ENCODE measurements around the gene HP1BP3.
"Not testable (repeated sequence)": the region's sequence is repeated elsewhere in the genome, so short reads cannot be mapped to it uniquely, and the experiment has no call there.

HP1BP3 gene

GRCh38 chr1:20726932-20727745 lies 60.0 kb downstream of the HP1BP3 start:
- peak; percentile 4 for DNase-seq

DNA sequence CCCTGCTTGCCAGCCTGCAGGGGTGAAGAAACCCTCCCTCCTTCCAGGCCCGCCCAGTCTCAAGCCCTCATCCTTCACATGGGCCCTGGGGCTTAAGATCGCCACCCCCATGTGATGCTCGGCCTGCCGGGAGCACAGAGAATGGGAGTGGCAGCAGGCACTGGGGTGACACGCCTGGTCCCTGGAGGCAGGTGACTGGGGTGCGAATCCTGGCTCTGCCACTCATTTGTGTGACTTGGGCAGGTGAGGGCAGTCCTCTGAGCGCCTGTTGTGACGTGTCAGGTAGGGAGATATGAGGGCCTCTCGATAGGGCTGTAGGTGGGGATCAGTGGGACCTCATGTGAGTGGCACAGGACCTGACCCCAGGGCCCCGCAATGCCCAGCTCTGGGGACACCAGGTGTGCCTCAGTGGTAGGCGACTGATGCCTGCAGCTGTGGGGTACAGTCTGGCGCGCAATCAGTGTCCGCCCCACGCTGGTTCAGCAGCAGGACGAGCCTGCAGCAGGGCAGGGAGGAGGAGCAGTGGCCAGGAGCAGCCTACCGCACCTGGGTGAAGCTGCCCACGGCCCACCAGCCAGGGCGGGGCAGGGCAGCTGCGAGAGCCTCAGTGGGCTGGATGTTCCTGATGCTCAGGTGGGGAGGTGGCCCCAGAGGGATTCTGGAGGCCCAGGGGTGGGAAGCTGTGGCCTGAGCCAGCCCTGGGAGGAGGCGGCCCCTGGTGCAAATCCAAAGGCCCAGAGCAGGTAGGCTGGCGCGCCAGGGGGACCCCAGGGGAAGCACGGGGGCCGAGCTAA lies 60.8 kb downstream of the HP1BP3 start:
- peak; percentile 5 for DNase-seq

DNA sequence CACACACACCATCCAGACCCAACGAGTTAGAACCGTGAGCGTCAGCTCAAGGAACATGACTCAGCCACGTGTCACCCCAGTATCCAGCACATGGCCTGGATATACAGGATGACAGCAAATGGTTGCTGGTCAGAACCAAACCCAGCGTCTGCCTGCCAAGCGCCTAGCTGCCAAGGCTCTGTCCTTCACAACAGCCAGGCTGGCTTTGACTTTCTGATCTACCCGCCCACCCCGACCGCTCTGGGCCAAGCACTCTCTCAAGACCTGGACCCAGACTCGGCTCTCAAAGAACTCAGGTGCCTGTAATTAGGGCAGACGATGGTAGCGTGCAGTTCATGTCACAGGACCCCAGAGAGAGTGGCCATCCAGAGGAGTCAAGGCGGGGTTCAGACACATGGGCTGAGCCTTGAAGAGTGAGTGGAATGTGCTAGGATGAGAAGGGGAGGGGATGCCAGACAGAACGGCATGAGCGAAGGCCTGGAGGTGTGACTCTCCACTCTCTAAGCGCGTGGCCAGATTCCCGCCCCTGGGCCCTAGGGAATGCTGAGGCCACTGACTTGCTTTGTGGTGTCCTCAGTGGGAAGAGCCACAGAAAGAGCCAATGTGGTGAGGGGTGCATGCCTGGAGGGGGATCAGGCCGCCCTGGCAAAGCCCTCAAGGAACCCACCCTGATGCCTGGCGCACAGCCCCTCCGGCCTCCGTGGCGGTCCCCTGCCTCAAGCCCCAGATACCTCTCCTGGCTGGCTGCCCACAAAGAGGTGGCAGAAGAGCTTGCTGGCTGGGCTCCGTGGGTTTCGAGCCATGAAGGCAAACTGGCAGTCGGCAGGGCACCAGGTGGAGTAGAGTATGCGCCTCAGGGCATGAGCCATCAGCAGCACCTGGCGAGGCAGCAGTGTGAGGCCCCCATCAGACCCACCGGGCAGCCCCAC lies 61.7 kb downstream of the HP1BP3 start:
- DNase-seq, result peak; percentile 4

DNA sequence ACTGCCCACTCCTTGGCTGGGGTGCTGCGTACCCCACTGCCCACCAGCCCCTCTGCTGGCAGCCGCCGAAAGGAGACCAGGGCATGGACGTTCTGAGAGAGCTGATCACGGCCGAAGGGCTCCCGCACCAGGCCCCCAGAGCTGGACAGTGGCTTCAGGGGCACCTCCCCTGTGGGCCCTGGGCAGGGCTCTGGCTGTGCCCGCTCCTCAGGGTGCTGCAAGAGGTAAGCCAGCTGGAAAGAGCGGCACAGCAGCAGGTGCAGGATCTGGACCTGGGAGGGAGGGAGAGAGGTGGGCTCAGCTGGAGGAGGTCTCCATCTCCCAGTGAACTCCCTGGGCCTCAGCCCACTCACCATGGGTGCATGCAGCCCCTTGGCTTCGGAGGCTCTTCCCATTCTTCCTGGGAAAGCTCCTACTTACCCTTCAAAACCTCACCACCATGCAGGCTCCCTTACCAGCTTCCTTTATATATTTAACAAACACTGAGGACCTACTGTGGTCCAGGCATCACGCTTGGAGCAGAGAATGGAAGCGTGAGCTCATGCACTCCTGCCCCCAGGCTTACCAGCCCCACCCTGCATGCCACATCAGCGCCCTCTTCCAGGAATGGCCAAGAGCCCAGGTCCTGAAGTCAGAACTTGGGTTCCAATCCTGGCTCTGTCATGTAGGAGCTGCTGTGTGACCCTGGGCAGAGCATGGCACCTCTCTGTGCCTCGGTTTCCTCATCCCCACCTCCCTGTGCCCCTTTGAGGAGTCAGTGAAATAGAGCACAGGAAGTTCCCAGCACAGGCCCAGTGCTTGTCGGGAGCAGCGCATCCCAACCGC lies 62.5 kb downstream of the HP1BP3 start:
- DNase-seq, result no peak

DNA sequence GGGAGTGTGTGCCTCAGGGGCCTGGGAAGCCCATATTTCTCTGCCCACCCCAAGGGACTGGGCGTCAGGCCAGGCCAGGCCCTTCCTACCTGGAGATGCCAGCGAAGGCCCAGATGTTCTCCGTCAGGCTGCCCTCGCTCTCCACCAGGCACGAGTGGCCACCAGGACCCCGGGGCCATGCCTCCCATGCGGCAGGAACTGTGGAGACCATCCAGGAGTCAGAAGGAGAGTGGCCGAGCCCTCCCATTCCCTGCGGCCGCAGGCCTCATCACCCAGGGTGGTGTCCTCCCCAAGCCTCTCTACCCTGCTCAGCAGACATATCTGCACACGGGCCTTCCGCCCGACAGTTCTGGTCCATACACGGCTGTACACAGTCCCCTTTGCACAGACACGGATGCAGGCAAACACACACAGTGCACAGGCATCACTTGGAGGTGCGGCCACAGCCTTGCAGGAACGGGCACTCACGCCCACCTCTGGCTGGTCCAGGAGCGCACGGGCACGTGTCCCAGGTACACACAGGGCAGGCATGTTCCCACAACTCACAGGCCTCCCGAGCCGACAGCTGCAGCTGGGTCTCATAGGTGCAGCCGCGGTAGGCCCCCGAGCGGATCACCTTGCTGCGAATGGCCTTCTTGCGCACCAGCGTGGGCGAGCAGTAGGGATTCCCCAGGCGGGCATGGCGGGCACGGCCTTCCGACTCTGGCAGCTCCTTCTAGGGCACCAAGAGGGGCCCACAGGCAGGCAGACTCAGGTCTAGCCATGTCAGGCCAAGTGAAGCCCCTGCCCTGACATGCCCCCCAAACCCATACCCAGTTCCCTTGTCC lies 63.4 kb downstream of the HP1BP3 start:
- DNase-seq, result peak; percentile 7

DNA sequence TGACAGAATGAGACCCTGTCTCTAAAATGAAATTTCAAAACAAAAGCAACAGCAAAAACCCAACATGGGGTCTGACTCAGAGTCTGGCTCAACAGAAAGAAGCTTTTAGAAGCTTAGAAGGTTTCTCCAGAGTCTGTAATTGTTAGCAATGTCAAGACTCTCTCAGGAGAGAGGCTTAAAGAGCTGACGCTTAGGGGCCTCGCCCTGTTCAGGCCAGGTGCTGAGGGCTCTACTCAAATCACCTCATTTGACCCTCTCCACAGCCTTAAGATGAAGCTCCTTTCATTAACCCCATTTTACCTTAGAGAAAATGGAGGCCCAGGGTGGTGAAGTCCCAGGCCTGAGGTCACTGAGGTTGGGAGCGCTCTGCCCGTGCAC lies 64.0 kb downstream of the HP1BP3 start:
- peak; percentile 4 for DNase-seq

DNA sequence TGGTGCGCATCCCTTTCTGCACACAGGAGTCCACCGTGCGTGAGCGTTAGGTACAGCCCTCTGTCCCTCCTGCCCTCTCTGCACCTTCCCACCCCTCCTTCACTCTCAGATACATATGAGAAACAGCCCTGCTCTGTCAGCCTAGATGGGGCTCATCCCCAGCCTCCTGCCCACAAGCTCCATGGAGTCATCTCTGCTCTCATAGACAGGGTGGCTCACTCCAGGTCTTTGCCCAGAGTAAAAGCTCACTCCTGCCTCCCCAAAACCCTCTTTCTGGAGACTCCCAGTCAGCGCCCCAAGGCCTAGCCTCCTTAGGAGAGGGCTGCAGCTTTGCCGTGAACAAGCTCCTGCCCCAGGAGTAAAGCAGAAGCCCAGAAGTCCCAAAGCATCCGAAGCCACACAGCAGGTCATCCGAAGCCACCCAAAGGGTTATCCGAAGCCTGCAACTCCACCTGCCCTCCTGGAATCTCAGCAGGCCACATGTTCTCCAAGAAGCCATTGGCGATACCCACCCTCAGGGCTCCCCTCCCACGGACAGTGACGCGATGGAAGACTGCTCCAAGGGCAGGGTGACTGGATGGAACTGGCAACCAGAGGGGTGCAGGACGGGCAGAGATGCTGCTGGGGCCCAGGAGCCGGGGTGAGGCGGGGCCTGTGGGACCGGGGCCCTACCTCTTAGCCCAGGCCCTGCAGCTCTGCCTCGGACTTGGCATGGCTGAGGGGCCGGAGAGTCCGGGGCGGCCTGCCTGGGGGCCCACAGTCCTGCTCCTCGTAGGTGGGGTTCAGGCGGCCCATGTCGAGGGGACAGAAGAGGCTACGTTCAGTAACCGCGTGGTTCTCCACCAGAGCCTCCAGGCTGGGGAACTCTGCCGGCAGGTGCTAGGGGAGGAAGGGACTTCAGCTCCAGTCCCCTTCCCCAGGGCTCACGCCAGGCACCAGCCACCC lies 65.7 kb downstream of the HP1BP3 start:
- no peak for DNase-seq

GRCh38 chr1:20720631-20721091 lies 66.4 kb downstream of the HP1BP3 start:
- DNase-seq, result no peak

DNA sequence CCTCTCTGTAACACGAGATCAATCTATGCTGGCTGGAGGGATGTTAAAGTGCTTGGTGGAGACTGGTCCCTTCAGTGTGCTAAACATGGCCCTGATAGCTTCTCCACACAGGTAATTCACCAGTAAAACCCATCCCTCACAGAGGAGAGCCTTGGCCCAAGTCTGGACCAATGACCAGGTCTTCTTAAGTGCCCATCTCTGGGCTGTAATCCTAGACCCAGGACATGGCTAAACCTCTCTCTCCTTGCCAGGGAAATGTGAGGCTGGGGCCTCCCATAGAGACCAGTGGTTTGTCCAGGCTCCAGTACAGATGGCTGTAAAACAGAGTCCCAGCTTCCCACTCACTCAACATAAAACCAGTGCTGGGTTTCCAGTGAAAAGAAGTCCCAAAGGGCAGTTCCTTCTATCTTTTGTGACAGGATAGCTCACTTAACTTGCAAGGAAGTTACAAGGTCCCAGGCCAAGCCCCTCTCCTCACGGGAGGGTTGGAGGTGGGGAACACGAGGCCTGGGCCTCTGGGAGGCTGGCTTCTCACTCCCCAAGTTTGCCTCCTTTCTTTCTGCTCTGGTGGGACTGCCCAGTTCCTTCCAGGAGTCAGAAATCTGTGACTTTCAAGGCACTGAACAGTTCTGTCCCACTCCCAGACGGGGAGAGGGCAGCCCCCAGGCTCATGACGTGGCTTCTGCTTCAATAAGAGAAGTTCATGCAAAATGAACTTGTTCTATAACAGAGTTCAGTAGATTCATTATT lies 67.1 kb downstream of the HP1BP3 start:
- DNase-seq, result no peak

- DNase-seq, result no peak
These were observed 67.8 kb downstream of the HP1BP3 start for GRCh38 chr1:20719261-20719660.

- not testable (repeated sequence) for DNase-seq
These were observed 68.7 kb downstream of the HP1BP3 start for GRCh38 chr1:20718343-20718882.

DNA sequence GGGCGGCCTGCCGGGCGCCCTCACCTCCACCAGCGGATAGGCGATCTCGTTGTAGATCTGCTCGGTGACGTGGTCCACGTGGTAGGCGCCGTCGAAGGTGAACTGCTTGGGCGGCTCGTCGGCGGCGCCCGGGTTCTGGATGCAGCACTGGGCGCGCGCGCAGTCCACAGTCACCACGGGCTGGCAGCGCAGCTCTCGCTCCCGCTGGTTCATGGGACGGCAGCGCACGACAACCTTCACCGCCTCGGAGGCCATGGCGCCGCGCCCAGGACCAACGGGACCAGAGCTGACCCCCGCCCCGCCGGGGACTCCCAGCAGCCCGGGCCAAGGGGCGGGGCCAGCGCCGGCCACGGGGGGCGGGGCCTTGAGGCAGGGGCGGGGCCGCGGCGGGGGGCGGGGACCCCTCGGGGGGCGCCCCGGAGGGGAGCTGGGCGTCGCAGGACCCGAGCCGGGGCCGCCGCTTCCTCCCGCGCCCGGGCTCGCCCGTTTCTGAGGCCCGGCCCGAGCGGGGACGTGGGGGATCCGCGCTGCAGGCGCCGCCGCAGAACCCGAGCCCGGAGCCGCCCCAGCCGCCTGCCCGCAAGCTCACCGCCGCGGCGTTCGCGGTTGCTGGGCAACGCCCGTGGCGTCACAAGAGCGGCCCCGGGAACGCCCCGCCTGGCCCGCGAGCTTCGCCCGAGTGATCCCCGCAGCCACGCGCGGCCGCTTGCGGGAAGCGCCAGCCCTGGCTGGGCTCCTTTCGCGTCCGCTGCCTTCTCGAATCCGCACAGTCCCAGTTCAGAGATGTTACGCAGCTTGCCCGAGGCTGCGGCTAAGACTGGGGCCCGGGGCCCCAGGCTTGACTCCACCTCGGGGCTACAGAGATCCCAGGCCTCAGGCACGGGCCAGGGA lies 69.4 kb downstream of the HP1BP3 start, which contains the start of gene KIF17:
Gene KIF17, minus strand, starts transcription at position 556 of the 891 bp plus-strand sequence. Its CDS starts 301 bp downstream, at position 255.
- DNase-seq, result peak; percentile 59

DNA sequence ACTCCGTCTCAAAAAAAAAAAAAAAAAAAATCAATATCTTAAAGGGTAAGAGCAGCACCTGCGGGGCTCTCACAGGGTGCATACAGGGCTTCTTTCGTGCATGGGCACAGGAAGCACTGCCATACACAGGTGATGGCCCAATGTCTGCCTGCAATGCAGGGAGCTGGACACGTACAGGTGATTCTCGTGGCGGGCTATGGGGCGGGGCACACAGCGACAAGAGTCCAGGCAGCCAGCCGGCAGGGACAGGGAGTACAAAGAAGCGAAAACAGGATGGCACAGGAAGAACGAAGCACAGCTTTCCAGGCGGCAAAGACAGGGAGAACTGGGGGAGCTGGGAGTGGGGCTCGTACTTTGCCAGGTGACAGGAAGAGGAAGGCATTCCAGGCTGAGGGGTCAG lies 70.9 kb downstream of the HP1BP3 start:
- no peak for DNase-seq

DNA sequence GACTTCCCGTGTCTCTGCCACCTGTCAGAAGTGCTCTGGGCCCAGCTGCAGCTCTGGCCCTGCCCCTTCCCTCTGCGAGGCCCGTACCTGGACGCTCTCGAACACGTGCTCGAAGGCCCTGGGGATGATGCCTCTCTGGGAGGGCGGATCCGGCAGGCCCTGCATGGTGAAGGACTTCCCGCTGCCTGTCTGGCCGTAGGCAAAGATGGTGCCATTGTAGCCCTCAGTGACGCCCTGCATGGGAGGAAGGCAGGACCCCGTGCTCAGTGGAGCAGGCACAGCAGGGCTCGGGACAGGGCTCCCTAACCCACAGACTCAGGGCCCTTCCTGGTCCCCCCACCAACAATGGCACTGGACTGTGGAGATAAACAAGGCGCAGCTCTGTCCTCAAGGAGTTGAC lies 71.7 kb downstream of the HP1BP3 start:
- DNase-seq, result no peak

DNA sequence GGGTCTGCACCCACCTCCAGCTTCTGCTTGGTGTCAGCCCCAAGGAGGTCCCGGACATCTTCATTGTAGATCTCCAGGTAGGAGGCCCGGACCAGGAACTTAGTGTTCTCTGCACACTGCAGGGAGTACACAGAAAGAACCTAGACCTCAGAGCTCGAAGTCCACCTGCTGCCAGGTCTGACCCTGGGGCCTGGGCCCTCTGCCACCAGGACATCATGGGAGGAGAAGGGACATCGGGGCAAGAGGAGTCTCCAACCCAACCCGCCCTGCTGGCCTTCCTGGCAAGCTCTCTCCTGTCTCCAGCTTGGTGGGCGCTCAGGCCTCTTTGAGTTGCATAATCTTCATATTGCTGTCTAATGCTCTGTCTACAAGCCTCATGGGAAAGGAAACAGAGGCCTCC lies 73.7 kb downstream of the HP1BP3 start:
- DNase-seq, result no peak

DNA sequence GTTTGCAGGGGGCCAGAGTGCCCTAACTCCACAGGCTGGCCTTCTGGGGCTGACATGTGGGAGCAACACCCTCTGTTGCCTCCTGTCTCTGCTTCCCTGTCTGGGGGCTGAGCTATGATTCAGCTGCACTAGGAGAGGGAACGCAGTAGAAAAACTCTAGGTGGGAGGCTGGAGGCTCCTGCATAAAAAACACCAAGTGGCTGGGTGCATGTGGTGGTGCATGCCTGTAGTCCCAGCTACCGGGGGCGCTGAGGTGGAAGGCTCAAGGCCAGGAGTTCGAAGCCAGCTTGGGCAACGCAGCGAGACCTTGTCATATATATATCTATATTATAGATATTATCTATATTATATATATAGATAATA lies 74.9 kb downstream of the HP1BP3 start:
- no peak for DNase-seq

Data from activated CD4-positive, alpha-beta T cell treated with anti-CD3 and anti-CD28 coated beads for 1 hour (primary cell).